ENCODE data around the gene MB. TPM values are rescaled to one million over a fixed set of nuclear protein-coding genes. Genes with fewer than 3 reads are reported as not detected.

Gene MB
- total RNA-seq, 4 donors from 2014 or later: not detected

DNA sequence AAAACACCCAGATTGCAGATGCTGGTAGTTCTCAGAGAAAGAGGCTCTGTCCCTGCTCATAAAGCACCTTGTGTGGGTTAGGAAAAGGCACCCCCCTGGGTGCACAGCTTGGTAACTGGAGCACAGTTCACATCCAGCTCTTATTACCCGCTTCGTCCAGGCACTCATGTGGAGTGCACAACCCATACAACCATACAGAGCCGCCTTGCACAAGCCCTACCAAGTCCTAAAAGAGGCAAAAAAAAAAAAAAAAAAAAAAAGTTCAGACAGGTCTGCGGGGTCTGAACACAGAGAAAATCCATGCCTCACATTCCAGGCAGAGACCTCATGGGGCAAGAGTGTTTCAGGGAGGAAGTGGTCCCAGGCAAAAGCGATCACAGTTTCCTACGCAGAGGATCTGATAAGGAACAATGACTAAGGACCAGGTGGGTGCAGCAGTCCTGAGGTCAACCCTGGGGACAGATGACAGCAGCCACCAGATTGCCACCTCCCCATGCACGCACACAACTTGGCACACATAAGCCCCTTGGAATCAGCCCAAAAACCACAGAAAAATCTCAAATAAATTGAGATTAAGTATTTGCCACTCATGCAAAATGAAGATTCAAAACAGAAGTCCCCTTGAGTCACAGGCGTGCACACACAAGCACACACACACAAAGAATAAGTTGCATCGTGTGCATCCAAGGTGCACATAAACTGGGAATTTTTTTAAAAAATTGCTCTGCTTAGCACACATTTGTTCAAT, 12.3 kb downstream of the MB start:
- TF ChIP-seq POLR2A (IDR thresholded peaks at IDR 0.05): no peak
- TF ChIP-seq EP300 (IDR thresholded peaks at IDR 0.05): no peak
- TF ChIP-seq CTCF (IDR thresholded peaks at IDR 0.05): no peak
- no peak for DNase-seq (ENCODE audit: low spot score in 2 of 2)
- 69% methylated on average over 9 of the region's 9 CpGs for WGBS, 2 donors
- H3K9me3 ChIP-seq: no peaks in the 10 kb centered on the region
- H3K4me1 ChIP-seq: no peaks in the 10 kb centered on the region
- H3K27ac ChIP-seq: no peak overlapping the region
- H3K27me3 ChIP-seq: no peaks in the 10 kb centered on the region
- no peaks in the 10 kb centered on the region for H3K36me3 ChIP-seq
- H3K4me3 ChIP-seq: no peak overlapping the region

- no peaks in the 10 kb centered on the region for H3K9me3 ChIP-seq
- no peak overlapping the region for H3K27ac ChIP-seq
- peak in 1 of 2 donors; percentile 21 for TF ChIP-seq EP300 (IDR thresholded peaks at IDR 0.05)
- no peak for TF ChIP-seq CTCF (IDR thresholded peaks at IDR 0.05)
- H3K27me3 ChIP-seq: no peaks in the 10 kb centered on the region
- no peak overlapping the region for H3K4me3 ChIP-seq
- 65 to 73% methylated on average over 9 of the region's 9 CpGs for WGBS, 2 donors
- no peaks in the 10 kb centered on the region for H3K36me3 ChIP-seq
- peak in 1 of 2 donors; percentile 31 for DNase-seq (ENCODE audit: low spot score in 2 of 2)
- H3K4me1 ChIP-seq: no peaks in the 10 kb centered on the region
Observed at GRCh38 chr22:35601743-35602615, 15.2 kb downstream of the MB start.

- Histone ChIP-seq H3K4me1 (no peaks in the 10 kb centered on the region), H3K4me3 (no peak overlapping the region), H3K9me3 (no peaks in the 10 kb centered on the region), H3K27ac (no peak overlapping the region), H3K36me3 (no peaks in the 10 kb centered on the region), H3K27me3 (no peaks in the 10 kb centered on the region)
- TF ChIP-seq POLR2A (IDR thresholded peaks at IDR 0.05): no peak
- TF ChIP-seq EP300 (IDR thresholded peaks at IDR 0.05): no peak
- no peak for TF ChIP-seq CTCF (IDR thresholded peaks at IDR 0.05)
- WGBS, 2 donors: 94 to 97% methylated on average over 5 of the region's 5 CpGs
- DNase-seq (ENCODE audit: low spot score in 2 of 2): no peak
Observed at GRCh38 chr22:35601013-35601580, 16.0 kb downstream of the MB start.

DNA sequence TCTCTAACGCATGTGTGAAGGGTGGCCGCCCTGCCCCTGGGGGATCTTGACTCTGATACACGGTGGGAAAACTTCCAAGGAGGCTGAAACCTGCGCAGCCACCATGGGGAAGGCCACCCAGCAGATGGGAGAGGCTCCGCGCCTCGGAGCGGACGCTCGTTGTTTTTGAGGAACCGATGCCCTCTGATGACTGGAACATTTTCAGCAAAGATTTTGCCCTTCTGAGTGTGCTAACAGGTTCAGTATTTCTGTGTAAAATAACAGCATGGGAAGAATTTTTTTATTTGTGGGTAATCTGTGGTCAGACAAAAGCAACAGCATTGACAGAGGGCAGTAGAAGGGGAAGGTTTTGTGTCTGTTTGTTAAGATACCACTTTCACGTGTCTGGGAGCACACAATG, 16.7 kb downstream of the MB start:
- no peak for DNase-seq (ENCODE audit: low spot score in 2 of 2)
- 78 to 79% methylated on average over 12 of the region's 12 CpGs for WGBS, 2 donors
- no peaks in the 10 kb centered on the region for H3K9me3 ChIP-seq
- H3K4me1 ChIP-seq: no peaks in the 10 kb centered on the region
- H3K27me3 ChIP-seq: no peaks in the 10 kb centered on the region
- TF ChIP-seq POLR2A (IDR thresholded peaks at IDR 0.05): no peak
- no peak for TF ChIP-seq CTCF (IDR thresholded peaks at IDR 0.05)
- TF ChIP-seq EP300 (IDR thresholded peaks at IDR 0.05): no peak
- no peaks in the 10 kb centered on the region for H3K36me3 ChIP-seq
- H3K27ac ChIP-seq: no peak overlapping the region
- no peak overlapping the region for H3K4me3 ChIP-seq

- Histone ChIP-seq H3K4me1 (no peaks in the 10 kb centered on the region), H3K27ac (no peak overlapping the region), H3K4me3 (no peak overlapping the region), H3K36me3 (no peaks in the 10 kb centered on the region), H3K9me3 (no peaks in the 10 kb centered on the region), H3K27me3 (no peaks in the 10 kb centered on the region)
- no peak for DNase-seq (ENCODE audit: low spot score in 2 of 2)
- no peak for TF ChIP-seq EP300 (IDR thresholded peaks at IDR 0.05)
- no peak for TF ChIP-seq CTCF (IDR thresholded peaks at IDR 0.05)
- TF ChIP-seq POLR2A (IDR thresholded peaks at IDR 0.05): no peak
- WGBS, 2 donors: 86 to 88% methylated on average over 4 of the region's 4 CpGs
Observed at GRCh38 chr22:35599364-35599763, 17.8 kb downstream of the MB start.
